Measurements from ENCODE around the gene FKBP3. TPM values are rescaled to one million over a fixed set of nuclear protein-coding genes. Genes with fewer than 3 reads are reported as not detected.

FKBP3 gene
- total RNA-seq, 2 experiments from 2014 or later, result 22.4 to 41.1 TPM

DNA sequence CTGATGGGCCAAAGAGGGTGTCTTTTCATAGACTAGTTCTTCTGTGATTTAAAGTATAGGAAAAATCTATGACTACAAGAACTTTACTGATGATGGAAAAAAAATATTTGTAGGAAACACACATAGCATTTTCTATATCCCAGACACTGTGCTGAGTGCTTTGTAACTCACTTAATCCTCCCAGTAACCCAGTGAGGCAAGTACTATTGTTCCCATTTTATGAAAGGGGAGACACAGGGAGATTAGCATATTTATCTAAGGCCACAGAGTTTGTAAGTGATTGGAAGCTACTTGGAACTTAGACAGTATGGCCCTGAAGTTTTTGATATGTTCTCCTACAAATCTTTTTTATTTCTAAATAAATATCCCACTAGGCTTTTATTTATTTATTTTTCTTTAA, 30.5 kb downstream of the FKBP3 start:
- Histone ChIP-seq H3K4me3 (ENCODE audit: low read depth, low read length, poor library complexity, severe bottlenecking) (no peak overlapping the region), H3K4me1 (ENCODE audit: insufficient read depth, low read length, poor library complexity, severe bottlenecking) (no peaks in the 10 kb centered on the region), H3K79me2 (ENCODE audit: insufficient read depth, low read depth, low read length) (peaks cover 2% of the 10 kb centered on the region; the same call in 1 of the 2 replicates), H3K9me3 (ENCODE audit: low read length) (no peaks in the 10 kb centered on the region), H4K20me1 (ENCODE audit: insufficient read depth, low read length) (no peaks in the 10 kb centered on the region; the same call in 1 of the 2 replicates), H3K36me3 (ENCODE audit: insufficient read depth, low read length) (peaks cover 98% of the 10 kb centered on the region), H2AFZ (ENCODE audit: low read length) (no peak overlapping the region), H3K27ac (ENCODE audit: low read depth, low read length, poor library complexity, severe bottlenecking) (no peak overlapping the region), H3K9me2 (ENCODE audit: insufficient read depth, low read length) (no peaks in the 10 kb centered on the region), H3K4me2 (ENCODE audit: low read length) (no peak overlapping the region)
- ChIA-PET CTCF (ENCODE audit: unreplicated experiment) (no interaction called here), POLR2A (no interaction called here)
- DNase-seq (ENCODE audit: low spot score), result no peak
- no TSS peak for BruUV-seq (replicated peaks)
- intact Hi-C loops (cut with micrococcal nuclease; ENCODE audit: unreplicated experiment), result no loop called here
- TF ChIP-seq EZH2phosphoT487 (IDR thresholded peaks at IDR 0.05; ENCODE audit: borderline replicate concordance, low read depth, low read length), result no peak
- TF ChIP-seq, protein P1, sequence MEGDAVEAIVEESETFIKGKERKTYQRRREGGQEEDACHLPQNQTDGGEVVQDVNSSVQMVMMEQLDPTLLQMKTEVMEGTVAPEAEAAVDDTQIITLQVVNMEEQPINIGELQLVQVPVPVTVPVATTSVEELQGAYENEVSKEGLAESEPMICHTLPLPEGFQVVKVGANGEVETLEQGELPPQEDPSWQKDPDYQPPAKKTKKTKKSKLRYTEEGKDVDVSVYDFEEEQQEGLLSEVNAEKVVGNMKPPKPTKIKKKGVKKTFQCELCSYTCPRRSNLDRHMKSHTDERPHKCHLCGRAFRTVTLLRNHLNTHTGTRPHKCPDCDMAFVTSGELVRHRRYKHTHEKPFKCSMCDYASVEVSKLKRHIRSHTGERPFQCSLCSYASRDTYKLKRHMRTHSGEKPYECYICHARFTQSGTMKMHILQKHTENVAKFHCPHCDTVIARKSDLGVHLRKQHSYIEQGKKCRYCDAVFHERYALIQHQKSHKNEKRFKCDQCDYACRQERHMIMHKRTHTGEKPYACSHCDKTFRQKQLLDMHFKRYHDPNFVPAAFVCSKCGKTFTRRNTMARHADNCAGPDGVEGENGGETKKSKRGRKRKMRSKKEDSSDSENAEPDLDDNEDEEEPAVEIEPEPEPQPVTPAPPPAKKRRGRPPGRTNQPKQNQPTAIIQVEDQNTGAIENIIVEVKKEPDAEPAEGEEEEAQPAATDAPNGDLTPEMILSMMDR (conservative IDR thresholded peaks at IDR 0.05; ENCODE audit: low read length), result no peak

DNA sequence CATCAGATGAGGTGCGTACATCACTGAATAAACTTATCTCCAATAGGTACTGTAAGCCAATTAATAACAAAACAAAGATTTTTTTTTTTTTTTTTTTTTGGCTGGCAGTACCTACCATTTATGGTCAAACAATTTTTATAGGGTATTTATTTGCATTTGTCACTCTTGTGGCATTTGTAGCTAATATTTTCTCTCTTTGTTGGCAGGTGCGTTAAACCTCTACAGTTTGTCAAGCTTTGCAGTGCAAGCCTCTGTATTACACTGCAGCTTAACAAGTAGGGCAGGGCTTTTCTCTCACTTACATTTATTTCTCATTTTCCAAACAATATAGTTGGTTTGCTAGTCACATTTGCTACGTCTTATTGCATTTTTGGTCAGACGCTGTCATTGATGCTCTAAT, 38.1 kb downstream of the FKBP3 start:
- no peak overlapping the region for H3K27ac ChIP-seq (ENCODE audit: low read depth, low read length, poor library complexity, severe bottlenecking)
- peaks cover 88% of the 10 kb centered on the region for H3K36me3 ChIP-seq (ENCODE audit: insufficient read depth, low read length)
- ChIA-PET CTCF (ENCODE audit: unreplicated experiment) (no interaction called here), POLR2A (interaction anchor here (0.7 kb wide), 3 partner anchors 26 to 74 kb away, joined by 5 to 9 read pairs (median 7); no protein-coding TSS in a partner anchor)
- no peaks in the 10 kb centered on the region for H3K4me1 ChIP-seq (ENCODE audit: insufficient read depth, low read length, poor library complexity, severe bottlenecking)
- no peaks in the 10 kb centered on the region for H3K9me2 ChIP-seq (ENCODE audit: insufficient read depth, low read length)
- TF ChIP-seq EZH2phosphoT487 (IDR thresholded peaks at IDR 0.05; ENCODE audit: borderline replicate concordance, low read depth, low read length), result no peak
- TF ChIP-seq, protein P1 (conservative IDR thresholded peaks at IDR 0.05; ENCODE audit: low read length), result no peak
- DNase-seq (ENCODE audit: low spot score), result no peak
- intact Hi-C loops (cut with micrococcal nuclease; ENCODE audit: unreplicated experiment), result no loop called here
- H3K9me3 ChIP-seq (ENCODE audit: low read length), result no peaks in the 10 kb centered on the region
- H3K4me3 ChIP-seq (ENCODE audit: low read depth, low read length, poor library complexity, severe bottlenecking), result no peak overlapping the region
- peaks cover 62% of the 10 kb centered on the region for H3K79me2 ChIP-seq (ENCODE audit: insufficient read depth, low read depth, low read length)
- no peak overlapping the region for H3K4me2 ChIP-seq (ENCODE audit: low read length)
- H4K20me1 ChIP-seq (ENCODE audit: insufficient read depth, low read length), result no peaks in the 10 kb centered on the region; the same call in 1 of the 2 replicates
- no peak overlapping the region for H2AFZ ChIP-seq (ENCODE audit: low read length)
- BruUV-seq (replicated peaks), result no TSS peak

DNA sequence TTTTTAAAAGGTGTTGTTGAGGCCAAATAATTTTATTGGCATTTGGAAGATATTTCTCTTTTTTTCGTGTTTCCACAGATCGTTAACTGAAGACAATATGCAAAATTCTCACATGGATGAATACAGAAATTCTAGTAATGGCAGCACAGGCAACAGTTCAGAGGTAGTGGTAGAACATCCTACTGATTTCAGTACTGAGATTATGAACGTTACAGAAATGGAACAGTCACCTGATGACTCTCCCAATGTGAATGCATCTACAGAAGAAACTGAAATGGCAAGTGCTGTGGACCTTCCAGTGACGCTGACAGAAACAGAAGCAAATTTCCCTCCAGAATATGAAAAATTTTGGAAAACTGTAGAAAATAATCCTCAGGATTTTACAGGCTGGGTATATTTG, 39.1 kb downstream of the FKBP3 start:
- POLR2A ChIA-PET, result interaction anchor here (0.7 to 1.9 kb wide), 4 partner anchors 10 to 137 kb away, joined by 4 to 7 read pairs (median 6); partner anchors contain the start of genes PRPF39 and TOGARAM1
- H4K20me1 ChIP-seq (ENCODE audit: insufficient read depth, low read length), result no peaks in the 10 kb centered on the region; the same call in 1 of the 2 replicates
- H3K4me2 ChIP-seq (ENCODE audit: low read length), result no peak overlapping the region
- TF ChIP-seq EZH2phosphoT487 (IDR thresholded peaks at IDR 0.05; ENCODE audit: borderline replicate concordance, low read depth, low read length), result no peak
- TF ChIP-seq, protein P1 (conservative IDR thresholded peaks at IDR 0.05; ENCODE audit: low read length), result no peak
- H3K36me3 ChIP-seq (ENCODE audit: insufficient read depth, low read length), result peaks cover 83% of the 10 kb centered on the region
- intact Hi-C loops (cut with micrococcal nuclease; ENCODE audit: unreplicated experiment), result no loop called here
- CTCF ChIA-PET (ENCODE audit: unreplicated experiment), result no interaction called here
- no peaks in the 10 kb centered on the region for H3K9me2 ChIP-seq (ENCODE audit: insufficient read depth, low read length)
- H3K27ac ChIP-seq (ENCODE audit: low read depth, low read length, poor library complexity, severe bottlenecking), result no peak overlapping the region
- BruUV-seq (replicated peaks), result no TSS peak
- H3K79me2 ChIP-seq (ENCODE audit: insufficient read depth, low read depth, low read length), result peaks cover 73% of the 10 kb centered on the region
- no peaks in the 10 kb centered on the region for H3K4me1 ChIP-seq (ENCODE audit: insufficient read depth, low read length, poor library complexity, severe bottlenecking)
- H2AFZ ChIP-seq (ENCODE audit: low read length), result no peak overlapping the region
- no peak overlapping the region for H3K4me3 ChIP-seq (ENCODE audit: low read depth, low read length, poor library complexity, severe bottlenecking)
- no peaks in the 10 kb centered on the region for H3K9me3 ChIP-seq (ENCODE audit: low read length)
- no peak for DNase-seq (ENCODE audit: low spot score)

All from OCI-LY7 (cell line).